GM19099 (cell line): Measurements from ENCODE around the gene TMEM30B.

Source experiments
- POLR2A ChIP-seq: IDR thresholded peaks from 3 replicates; pipeline ENCODE4 v1.6.1; 2011; ENCODE audit warnings: low read depth; ENCODE audit not compliant: insufficient read length; ENCODE audit errors: extremely low read depth

TMEM30B gene

GRCh38 chr14:61319086-61319485, 37.9 kb upstream of the TMEM30B start:
- TF ChIP-seq POLR2A, result no peak

- no peak for TF ChIP-seq POLR2A
Observed at GRCh38 chr14:61315313-61315712, 34.2 kb upstream of the TMEM30B start.

GRCh38 chr14:61308198-61308597, 27.1 kb upstream of the TMEM30B start:
- TF ChIP-seq POLR2A, result no peak

- no peak for TF ChIP-seq POLR2A
Observed at GRCh38 chr14:61304688-61305087, 23.6 kb upstream of the TMEM30B start.

GRCh38 chr14:61300754-61301153, 19.6 kb upstream of the TMEM30B start:
- no peak for TF ChIP-seq POLR2A

GRCh38 chr14:61300209-61300608, 19.1 kb upstream of the TMEM30B start:
- TF ChIP-seq POLR2A, result no peak

- TF ChIP-seq POLR2A, result no peak
Observed at GRCh38 chr14:61298824-61299223, 17.7 kb upstream of the TMEM30B start.

- no peak for TF ChIP-seq POLR2A
Observed at GRCh38 chr14:61297581-61297980, 16.4 kb upstream of the TMEM30B start.

GRCh38 chr14:61296719-61297502, 15.8 kb upstream of the TMEM30B start:
- no peak for TF ChIP-seq POLR2A

- no peak for TF ChIP-seq POLR2A
Observed at GRCh38 chr14:61296151-61296550, 15.0 kb upstream of the TMEM30B start.

GRCh38 chr14:61290701-61291100, 9.6 kb upstream of the TMEM30B start:
- no peak for TF ChIP-seq POLR2A

- TF ChIP-seq POLR2A, result no peak
Observed at GRCh38 chr14:61288720-61289119, 7.6 kb upstream of the TMEM30B start.

GRCh38 chr14:61288228-61288627, 7.1 kb upstream of the TMEM30B start:
- TF ChIP-seq POLR2A, result no peak

- TF ChIP-seq POLR2A, result no peak
Observed at GRCh38 chr14:61287196-61287595, 6.1 kb upstream of the TMEM30B start.

GRCh38 chr14:61285364-61285763, 4.2 kb upstream of the TMEM30B start:
- TF ChIP-seq POLR2A, result no peak

- no peak for TF ChIP-seq POLR2A
Observed at GRCh38 chr14:61284001-61284400, 2.9 kb upstream of the TMEM30B start.

- no peak for TF ChIP-seq POLR2A
Observed at GRCh38 chr14:61282746-61283145, 1.6 kb upstream of the TMEM30B start.

- TF ChIP-seq POLR2A, result no peak
Observed at GRCh38 chr14:61281948-61282275, 774 bp upstream of the TMEM30B start.

GRCh38 chr14:61280526-61281185, 482 bp downstream of the TMEM30B start:
- no peak for TF ChIP-seq POLR2A
